ENCODE results near the gene FER. TPM values are rescaled to one million over a fixed set of nuclear protein-coding genes. Genes with fewer than 3 reads are reported as not detected.

Gene FER
- total RNA-seq, 1 donor from 2014 or later, result 38.2 TPM

GRCh38 chr5:109160468-109160867 is 412.8 kb downstream of the FER start:
- no peak overlapping the region for H3K27ac Mint-ChIP-seq (ENCODE audit: unreplicated experiment)
- no peak for TF ChIP-seq CTCF (IDR thresholded peaks at IDR 0.05)
- DNase-seq (ENCODE audit: extremely low spot score, unreplicated experiment), result no peak
- H3K36me3 Mint-ChIP-seq (ENCODE audit: unreplicated experiment), result no peaks in the 10 kb centered on the region
- no peaks in the 10 kb centered on the region for H3K27me3 Mint-ChIP-seq (ENCODE audit: unreplicated experiment)
- H3K9me3 Mint-ChIP-seq (ENCODE audit: unreplicated experiment), result no peaks in the 10 kb centered on the region
- no peak overlapping the region for H3K4me3 Mint-ChIP-seq (ENCODE audit: unreplicated experiment)
- H3K4me1 Mint-ChIP-seq (ENCODE audit: unreplicated experiment), result peaks cover 5% of the 10 kb centered on the region

- Mint-ChIP-seq H3K9me3 (ENCODE audit: unreplicated experiment) (no peaks in the 10 kb centered on the region), H3K4me3 (ENCODE audit: unreplicated experiment) (no peak overlapping the region), H3K27me3 (ENCODE audit: unreplicated experiment) (no peaks in the 10 kb centered on the region), H3K27ac (ENCODE audit: unreplicated experiment) (no peak overlapping the region), H3K4me1 (ENCODE audit: unreplicated experiment) (peaks cover 5% of the 10 kb centered on the region), H3K36me3 (ENCODE audit: unreplicated experiment) (no peaks in the 10 kb centered on the region)
- TF ChIP-seq CTCF (IDR thresholded peaks at IDR 0.05), result no peak
- no peak for DNase-seq (ENCODE audit: extremely low spot score, unreplicated experiment)
Measured at GRCh38 chr5:109161914-109162683, 414.4 kb downstream of the FER start.

- no peak overlapping the region for H3K4me3 Mint-ChIP-seq (ENCODE audit: unreplicated experiment)
- peaks cover 5% of the 10 kb centered on the region for H3K4me1 Mint-ChIP-seq (ENCODE audit: unreplicated experiment)
- H3K9me3 Mint-ChIP-seq (ENCODE audit: unreplicated experiment), result no peaks in the 10 kb centered on the region
- TF ChIP-seq CTCF (IDR thresholded peaks at IDR 0.05), result no peak
- no peak for DNase-seq (ENCODE audit: extremely low spot score, unreplicated experiment)
- H3K27ac Mint-ChIP-seq (ENCODE audit: unreplicated experiment), result no peak overlapping the region
- no peaks in the 10 kb centered on the region for H3K36me3 Mint-ChIP-seq (ENCODE audit: unreplicated experiment)
- H3K27me3 Mint-ChIP-seq (ENCODE audit: unreplicated experiment), result no peaks in the 10 kb centered on the region
Measured at GRCh38 chr5:109163336-109163735, 415.6 kb downstream of the FER start.

- no peak overlapping the region for H3K27ac Mint-ChIP-seq (ENCODE audit: unreplicated experiment)
- H3K36me3 Mint-ChIP-seq (ENCODE audit: unreplicated experiment), result no peaks in the 10 kb centered on the region
- no peak overlapping the region for H3K4me3 Mint-ChIP-seq (ENCODE audit: unreplicated experiment)
- no peaks in the 10 kb centered on the region for H3K9me3 Mint-ChIP-seq (ENCODE audit: unreplicated experiment)
- H3K27me3 Mint-ChIP-seq (ENCODE audit: unreplicated experiment), result no peaks in the 10 kb centered on the region
- no peak for DNase-seq (ENCODE audit: extremely low spot score, unreplicated experiment)
- H3K4me1 Mint-ChIP-seq (ENCODE audit: unreplicated experiment), result peaks cover 5% of the 10 kb centered on the region
- TF ChIP-seq CTCF (IDR thresholded peaks at IDR 0.05), result no peak
Measured at GRCh38 chr5:109164001-109164400, 416.3 kb downstream of the FER start.

- no peak overlapping the region for H3K4me3 Mint-ChIP-seq (ENCODE audit: unreplicated experiment)
- TF ChIP-seq CTCF (IDR thresholded peaks at IDR 0.05), result no peak
- H3K27ac Mint-ChIP-seq (ENCODE audit: unreplicated experiment), result no peak overlapping the region
- no peak for DNase-seq (ENCODE audit: extremely low spot score, unreplicated experiment)
- H3K36me3 Mint-ChIP-seq (ENCODE audit: unreplicated experiment), result no peaks in the 10 kb centered on the region
- no peaks in the 10 kb centered on the region for H3K27me3 Mint-ChIP-seq (ENCODE audit: unreplicated experiment)
- no peaks in the 10 kb centered on the region for H3K4me1 Mint-ChIP-seq (ENCODE audit: unreplicated experiment)
- no peaks in the 10 kb centered on the region for H3K9me3 Mint-ChIP-seq (ENCODE audit: unreplicated experiment)
Measured at GRCh38 chr5:109167586-109167985, 419.9 kb downstream of the FER start.

Data from osteocyte (in vitro differentiated cells).